Activated naive CD4-positive, alpha-beta T cell treated with anti-CD3 and anti-CD28 coated beads, Interleukin-2, amount 50 U/mL, for 24 hours (primary cell): ENCODE measurements around the gene NELFCD.

Experiments
- H3K27ac Mint-ChIP-seq: one replicate; pipeline ENCODE4 v1.8.0; 2021; ENCODE audit warnings: mild to moderate bottlenecking, mixed read lengths
- H3K27me3 Mint-ChIP-seq: one replicate; pipeline ENCODE4 v1.8.0; 2021; ENCODE audit warnings: mixed read lengths
- H3K36me3 Mint-ChIP-seq: one replicate; pipeline ENCODE4 v1.8.0; 2021; ENCODE audit warnings: mixed read lengths
- H3K4me1 Mint-ChIP-seq: one replicate; pipeline ENCODE4 v1.8.0; 2021; ENCODE audit warnings: mixed read lengths
- H3K4me3 Mint-ChIP-seq: one replicate; pipeline ENCODE4 v1.8.0; 2021; ENCODE audit warnings: mild to moderate bottlenecking, mixed read lengths
- H3K9me3 Mint-ChIP-seq: one replicate; pipeline ENCODE4 v1.8.0; 2021; ENCODE audit warnings: mixed read lengths

Gene NELFCD

DNA sequence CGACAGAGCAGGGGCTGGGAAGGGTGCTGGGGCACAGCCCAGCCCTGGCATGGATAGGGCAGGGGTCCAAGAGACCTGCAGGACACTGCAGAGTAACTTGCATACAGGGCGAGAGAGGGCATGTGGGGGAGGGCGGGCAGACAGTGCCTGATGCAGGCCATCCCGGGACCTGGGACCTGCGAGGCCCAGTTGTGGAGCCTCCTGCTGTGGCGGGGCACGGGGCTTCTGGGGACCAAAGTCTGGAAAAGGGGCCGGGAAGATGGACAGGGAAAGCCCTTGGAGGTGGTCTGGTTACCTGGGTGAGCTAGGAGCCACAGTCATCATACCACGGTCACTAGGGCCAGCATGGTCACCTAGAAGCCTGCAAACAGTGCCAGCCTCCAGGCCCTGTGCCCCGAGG lies 37.8 kb downstream of the NELFCD start:
- peaks cover 6% of the 10 kb centered on the region for H3K36me3 Mint-ChIP-seq

DNA sequence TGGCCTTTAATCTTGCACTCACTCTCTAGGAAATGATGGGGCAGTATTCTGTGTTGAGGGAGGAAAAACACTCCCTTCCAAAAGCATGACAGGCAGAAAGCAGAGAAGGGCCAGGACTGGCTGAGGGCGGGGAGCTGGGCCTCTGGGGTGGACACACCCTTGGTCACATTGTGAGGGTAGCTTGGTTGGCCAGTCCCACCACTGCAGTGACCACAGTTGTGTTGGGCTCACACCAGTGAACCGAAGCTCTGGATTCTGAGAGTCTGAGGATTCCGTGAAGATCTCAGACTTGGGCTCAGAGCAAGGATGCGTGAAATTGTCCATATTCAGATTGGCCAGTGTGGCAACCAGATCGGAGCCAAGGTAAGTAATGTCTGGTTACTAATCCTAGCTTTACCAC lies 38.2 kb downstream of the NELFCD start, which contains the start of gene TUBB1:
Gene TUBB1 (plus strand): TSS at position 213 of the 400 bp plus-strand sequence. CDS start 94 bp downstream, at position 307.
- Mint-ChIP-seq H3K36me3 (peaks cover 6% of the 10 kb centered on the region), H3K27me3 (no peaks in the 10 kb centered on the region), H3K9me3 (no peaks in the 10 kb centered on the region), H3K27ac (no peak within 1 kb of the TSS), H3K4me1 (peaks cover 35% of the 10 kb centered on the region), H3K4me3 (no peak within 1 kb of the TSS)

More for the DNA sequence above, 37.8 kb downstream of the NELFCD start:
- no peaks in the 10 kb centered on the region for H3K27me3 Mint-ChIP-seq
- no peak overlapping the region for H3K27ac Mint-ChIP-seq
- H3K4me3 Mint-ChIP-seq: no peak overlapping the region
- H3K4me1 Mint-ChIP-seq: peaks cover 39% of the 10 kb centered on the region
- no peaks in the 10 kb centered on the region for H3K9me3 Mint-ChIP-seq

DNA sequence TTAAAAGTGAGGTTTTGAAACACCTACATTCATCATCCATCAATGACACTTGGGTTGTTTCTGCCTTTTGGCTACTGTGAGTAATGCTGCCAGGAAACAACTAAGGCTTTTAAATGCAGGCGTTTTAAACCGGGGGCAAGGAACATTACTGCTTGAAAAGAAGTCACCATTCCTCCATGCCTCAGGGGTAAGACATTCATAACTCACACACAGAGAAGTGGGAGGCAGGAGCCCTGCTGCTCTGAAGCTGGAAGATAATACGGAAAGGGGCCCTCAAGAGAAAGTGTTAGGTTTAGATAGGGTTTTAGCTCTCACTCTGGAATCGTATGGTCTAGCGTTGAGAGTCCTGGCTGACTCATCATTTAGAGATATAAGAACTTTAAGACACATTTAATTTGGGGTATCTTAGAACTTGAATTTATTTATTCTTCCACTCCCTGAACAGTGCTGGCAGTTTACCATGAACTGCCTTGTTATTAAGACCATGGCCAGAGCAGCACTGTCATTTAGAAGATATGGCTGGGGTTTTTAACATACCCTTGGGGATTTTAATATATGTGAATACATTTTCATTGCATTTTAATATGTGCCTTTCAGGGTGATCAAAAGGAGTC lies 40.0 kb downstream of the NELFCD start:
- Mint-ChIP-seq H3K4me3 (no peak overlapping the region), H3K27me3 (no peaks in the 10 kb centered on the region), H3K27ac (no peak overlapping the region), H3K9me3 (no peaks in the 10 kb centered on the region), H3K36me3 (peaks cover 16% of the 10 kb centered on the region), H3K4me1 (peaks cover 38% of the 10 kb centered on the region)

DNA sequence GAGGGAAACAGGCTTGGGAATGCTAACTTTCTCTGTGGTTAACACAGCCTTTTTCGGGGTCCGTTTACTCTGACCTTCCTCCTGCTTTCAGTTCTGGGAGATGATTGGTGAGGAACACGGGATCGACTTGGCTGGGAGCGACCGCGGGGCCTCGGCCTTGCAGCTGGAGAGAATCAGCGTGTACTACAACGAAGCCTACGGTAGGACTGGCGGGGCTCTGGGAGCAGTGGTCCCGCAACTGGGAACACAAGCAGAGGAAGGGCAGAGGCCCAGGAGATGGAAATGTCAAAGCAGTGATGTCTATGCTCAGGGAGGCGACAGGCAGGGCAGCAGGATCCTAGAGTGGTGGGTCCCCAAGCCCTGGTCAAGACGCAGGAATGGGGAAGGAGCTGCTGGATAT lies 41.7 kb downstream of the NELFCD start:
- H3K4me3 Mint-ChIP-seq: no peak overlapping the region
- H3K36me3 Mint-ChIP-seq: peaks cover 22% of the 10 kb centered on the region
- no peaks in the 10 kb centered on the region for H3K9me3 Mint-ChIP-seq
- no peaks in the 10 kb centered on the region for H3K27me3 Mint-ChIP-seq
- H3K4me1 Mint-ChIP-seq: peaks cover 38% of the 10 kb centered on the region
- peak overlapping the region; percentile 0 for H3K27ac Mint-ChIP-seq

DNA sequence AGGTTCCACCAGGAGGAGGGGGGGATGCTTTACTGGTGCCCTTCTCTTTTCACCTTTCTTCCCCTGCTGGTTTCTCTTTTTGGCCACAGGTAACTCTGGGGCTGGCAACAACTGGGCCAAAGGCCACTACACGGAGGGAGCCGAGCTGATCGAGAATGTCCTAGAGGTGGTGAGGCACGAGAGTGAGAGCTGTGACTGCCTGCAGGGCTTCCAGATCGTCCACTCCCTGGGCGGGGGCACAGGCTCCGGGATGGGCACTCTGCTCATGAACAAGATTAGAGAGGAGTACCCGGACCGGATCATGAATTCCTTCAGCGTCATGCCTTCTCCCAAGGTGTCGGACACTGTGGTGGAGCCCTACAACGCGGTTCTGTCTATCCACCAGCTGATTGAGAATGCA lies 42.6 kb downstream of the NELFCD start:
- Mint-ChIP-seq H3K27ac (no peak overlapping the region), H3K36me3 (peaks cover 26% of the 10 kb centered on the region), H3K9me3 (no peaks in the 10 kb centered on the region), H3K27me3 (no peaks in the 10 kb centered on the region), H3K4me3 (no peak overlapping the region), H3K4me1 (peaks cover 42% of the 10 kb centered on the region)

DNA sequence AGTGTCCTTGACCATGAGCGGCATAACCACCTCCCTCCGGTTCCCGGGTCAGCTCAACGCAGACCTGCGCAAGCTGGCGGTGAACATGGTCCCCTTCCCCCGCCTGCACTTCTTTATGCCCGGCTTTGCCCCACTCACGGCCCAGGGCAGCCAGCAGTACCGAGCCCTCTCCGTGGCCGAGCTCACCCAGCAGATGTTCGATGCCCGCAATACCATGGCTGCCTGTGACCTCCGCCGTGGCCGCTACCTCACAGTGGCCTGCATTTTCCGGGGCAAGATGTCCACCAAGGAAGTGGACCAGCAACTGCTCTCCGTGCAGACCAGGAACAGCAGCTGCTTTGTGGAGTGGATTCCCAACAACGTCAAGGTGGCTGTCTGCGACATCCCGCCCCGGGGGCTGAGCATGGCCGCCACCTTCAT lies 43.1 kb downstream of the NELFCD start:
- Mint-ChIP-seq H3K9me3 (no peaks in the 10 kb centered on the region), H3K4me3 (no peak overlapping the region), H3K36me3 (peaks cover 28% of the 10 kb centered on the region), H3K4me1 (peaks cover 47% of the 10 kb centered on the region), H3K27me3 (no peaks in the 10 kb centered on the region), H3K27ac (no peak overlapping the region)

DNA sequence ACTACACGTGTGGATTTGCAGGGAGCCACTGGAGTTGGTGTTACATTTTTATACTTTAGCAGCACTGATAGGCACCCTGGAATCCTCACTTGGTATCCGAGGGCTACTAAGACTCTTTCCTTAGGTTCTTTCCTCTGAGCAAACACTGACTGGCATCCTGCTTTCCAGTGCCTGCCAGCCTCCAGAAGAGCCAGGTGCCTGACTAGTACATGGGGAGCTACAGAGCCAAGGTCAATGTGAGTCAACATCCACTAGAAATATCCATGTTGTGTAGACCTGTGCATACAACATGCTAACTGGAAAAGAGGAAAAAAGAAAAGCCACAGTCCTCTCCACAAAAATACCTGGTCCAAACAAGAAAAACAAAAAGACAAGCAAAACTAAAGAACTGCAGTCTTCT lies 44.0 kb downstream of the NELFCD start:
- Mint-ChIP-seq H3K9me3 (no peaks in the 10 kb centered on the region), H3K4me1 (peaks cover 56% of the 10 kb centered on the region), H3K27me3 (no peaks in the 10 kb centered on the region), H3K36me3 (peaks cover 34% of the 10 kb centered on the region), H3K4me3 (no peak overlapping the region), H3K27ac (no peak overlapping the region)

DNA sequence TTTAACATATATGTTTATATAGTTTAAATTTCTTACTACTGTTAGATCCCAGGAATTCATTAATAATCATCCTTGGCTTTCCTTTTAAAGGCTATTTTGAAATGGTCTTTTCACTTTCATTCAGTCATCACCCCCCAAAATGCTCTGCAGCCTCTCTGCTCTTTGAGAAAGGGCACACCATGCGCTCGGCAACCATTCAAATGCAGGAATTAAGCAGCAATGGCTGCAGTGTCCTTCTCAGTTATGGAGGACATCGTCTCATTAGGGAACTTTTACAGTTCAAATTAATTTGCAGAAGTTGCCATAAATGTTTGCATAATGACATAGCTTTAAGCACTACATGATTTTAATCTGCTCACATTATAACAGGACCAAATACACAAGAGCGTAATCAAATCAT lies 44.5 kb downstream of the NELFCD start:
- Mint-ChIP-seq H3K4me3 (no peak overlapping the region), H3K36me3 (peaks cover 38% of the 10 kb centered on the region), H3K27me3 (no peaks in the 10 kb centered on the region), H3K27ac (peak overlapping the region; percentile 23), H3K9me3 (no peaks in the 10 kb centered on the region), H3K4me1 (peaks cover 61% of the 10 kb centered on the region)

DNA sequence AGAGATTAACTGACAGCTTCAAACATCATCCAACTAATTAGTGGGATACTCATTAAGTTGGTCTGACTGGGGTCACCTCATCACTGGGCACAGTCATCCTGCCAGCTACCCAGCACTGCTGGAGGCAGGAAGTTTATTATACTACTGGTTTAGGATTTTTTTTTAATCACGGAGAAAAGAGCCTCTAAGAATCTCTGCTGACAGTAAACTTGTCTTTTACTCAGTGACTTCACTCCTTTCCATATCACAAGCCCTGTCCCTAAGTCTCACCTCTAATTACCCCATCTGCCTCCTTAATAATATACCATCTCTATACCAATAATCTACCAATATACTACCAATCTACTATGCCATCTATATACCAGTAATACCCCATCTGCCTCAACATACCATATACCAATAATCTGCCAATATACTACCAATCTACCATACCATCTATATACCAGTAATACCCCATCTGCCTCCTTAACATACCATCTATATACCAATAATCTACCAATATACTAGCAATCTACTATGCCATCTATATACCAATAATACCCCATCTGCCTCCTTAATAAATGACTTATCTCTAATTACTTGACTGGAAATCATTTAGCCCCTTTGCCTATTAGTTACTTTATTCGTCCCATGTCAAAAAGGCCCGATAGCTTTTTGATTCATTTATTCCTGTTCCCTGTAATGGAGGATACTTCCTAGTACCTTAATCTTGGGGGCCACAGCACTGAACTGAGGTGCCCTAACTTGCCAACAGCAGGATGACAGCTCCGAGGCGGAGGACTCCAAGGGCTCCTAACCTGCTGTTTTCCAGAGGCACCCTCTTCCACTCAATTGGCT lies 46.1 kb downstream of the NELFCD start:
- Mint-ChIP-seq H3K4me1 (peaks cover 64% of the 10 kb centered on the region), H3K9me3 (no peaks in the 10 kb centered on the region), H3K4me3 (no peak overlapping the region)

DNA sequence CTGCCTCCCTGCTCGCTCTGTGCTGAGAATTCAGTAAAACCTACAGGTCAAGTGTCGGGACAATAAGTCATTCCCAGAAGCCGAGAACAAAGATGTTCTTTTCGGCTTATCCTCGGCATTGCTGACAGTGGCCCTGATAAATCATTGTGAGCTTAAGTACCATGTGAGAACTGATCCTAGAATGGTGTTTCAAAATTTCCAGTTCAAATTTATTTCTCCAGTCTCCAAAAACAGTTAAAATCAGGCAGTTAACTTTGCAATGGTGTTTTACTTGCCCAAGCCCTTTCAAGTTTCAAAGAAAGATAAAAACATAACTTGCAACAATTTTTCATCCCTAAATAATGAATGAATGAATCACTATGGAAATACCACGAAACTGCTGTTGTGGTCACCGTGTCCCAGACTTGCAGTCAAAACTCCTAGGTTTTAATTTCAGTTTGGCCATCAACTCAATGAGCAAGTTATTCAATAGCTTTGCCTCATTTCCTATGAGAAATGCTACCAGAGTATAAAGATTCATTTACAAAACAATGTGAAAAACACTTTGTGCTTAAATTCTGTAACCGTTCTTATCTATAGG lies 46.8 kb downstream of the NELFCD start:
- Mint-ChIP-seq H3K9me3 (no peaks in the 10 kb centered on the region), H3K4me3 (no peak overlapping the region), H3K27me3 (no peaks in the 10 kb centered on the region), H3K36me3 (peaks cover 34% of the 10 kb centered on the region), H3K4me1 (peaks cover 67% of the 10 kb centered on the region), H3K27ac (peak overlapping the region; percentile 17)

More for the DNA sequence above, 46.1 kb downstream of the NELFCD start:
- H3K27me3 Mint-ChIP-seq: no peaks in the 10 kb centered on the region
- H3K36me3 Mint-ChIP-seq: peaks cover 38% of the 10 kb centered on the region
- peak overlapping the region; percentile 26 for H3K27ac Mint-ChIP-seq

DNA sequence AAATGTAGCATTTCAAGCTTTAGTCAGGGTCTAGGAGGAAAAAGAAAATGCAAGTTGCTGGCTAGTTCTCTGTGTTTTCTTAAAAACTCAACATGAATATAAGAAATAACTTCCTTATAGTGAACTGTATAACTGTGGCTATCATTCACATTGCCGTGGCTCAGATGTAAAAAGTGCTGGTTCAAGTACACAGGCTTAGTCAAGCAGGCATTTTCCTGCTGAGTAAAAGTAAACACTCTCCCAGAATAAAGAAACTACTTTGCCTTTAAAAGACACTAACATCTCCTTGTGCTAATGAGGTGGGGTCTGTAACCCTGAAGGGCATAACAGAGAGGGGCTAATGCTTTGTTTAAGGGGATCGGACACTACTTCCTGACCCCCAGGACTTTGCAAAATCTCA lies 47.8 kb downstream of the NELFCD start:
- Mint-ChIP-seq H3K4me3 (peak overlapping the region; percentile 92), H3K4me1 (peaks cover 71% of the 10 kb centered on the region), H3K27me3 (no peaks in the 10 kb centered on the region), H3K27ac (peak overlapping the region; percentile 59), H3K36me3 (peaks cover 35% of the 10 kb centered on the region), H3K9me3 (no peaks in the 10 kb centered on the region)

DNA sequence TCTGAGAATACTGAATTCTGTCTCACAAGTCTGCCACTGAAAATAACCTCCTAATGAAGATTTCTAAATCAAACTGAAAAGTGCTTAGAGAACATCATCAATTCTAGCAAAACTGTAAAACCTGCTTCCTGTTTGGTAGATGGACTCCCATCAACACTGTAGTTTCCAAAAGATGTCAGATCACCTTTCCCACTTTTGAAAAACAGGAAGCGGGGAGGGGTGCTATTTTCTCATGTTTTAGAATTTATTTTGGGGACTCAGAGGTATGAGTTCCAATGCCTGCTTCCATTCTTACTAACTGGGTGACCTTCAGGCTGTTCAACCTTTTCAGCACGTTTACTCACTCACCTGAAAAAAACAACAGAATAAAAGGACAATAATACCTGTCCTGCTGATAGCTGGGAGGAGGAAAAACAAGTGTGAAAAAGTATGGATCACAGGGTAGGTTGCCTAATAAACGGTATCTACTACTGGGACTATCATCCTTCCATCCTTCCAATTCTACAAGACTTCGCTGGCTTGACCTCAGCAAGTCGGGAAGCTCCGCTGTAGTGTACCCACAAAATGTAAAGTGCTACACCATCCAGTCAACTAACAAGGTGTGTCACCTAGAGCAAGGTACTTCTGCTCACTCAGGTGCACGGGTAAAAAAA lies 50.0 kb downstream of the NELFCD start:
- Mint-ChIP-seq H3K4me3 (peak overlapping the region; percentile 92), H3K36me3 (peaks cover 32% of the 10 kb centered on the region), H3K9me3 (no peaks in the 10 kb centered on the region), H3K27me3 (no peaks in the 10 kb centered on the region), H3K27ac (peak overlapping the region; percentile 82), H3K4me1 (peaks cover 70% of the 10 kb centered on the region)

DNA sequence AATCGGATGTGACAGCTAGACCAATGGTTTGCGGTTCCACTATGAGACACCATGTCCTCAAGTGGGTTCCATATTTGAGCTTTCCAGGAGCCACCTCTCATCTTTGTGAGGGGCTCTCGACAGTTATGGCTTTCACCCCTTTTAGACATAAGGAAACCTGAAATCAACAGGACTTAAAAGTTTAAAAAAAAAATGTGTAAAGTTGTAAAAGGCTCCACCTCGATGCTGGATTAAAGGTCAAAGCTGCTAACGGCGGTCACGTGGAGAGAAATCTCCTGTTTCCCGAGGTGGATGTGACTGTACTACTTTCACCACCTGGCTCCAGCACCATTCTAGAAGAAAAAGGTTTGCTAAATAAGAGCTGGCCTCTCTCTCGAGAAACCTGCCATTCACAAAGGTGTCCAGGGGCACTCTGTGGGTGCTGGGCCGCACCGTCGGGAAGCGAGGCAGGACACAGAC lies 50.5 kb downstream of the NELFCD start:
- Mint-ChIP-seq H3K4me3 (peak overlapping the region; percentile 92), H3K36me3 (peaks cover 32% of the 10 kb centered on the region), H3K27me3 (no peaks in the 10 kb centered on the region), H3K9me3 (no peaks in the 10 kb centered on the region), H3K4me1 (peaks cover 65% of the 10 kb centered on the region), H3K27ac (peak overlapping the region; percentile 95)

DNA sequence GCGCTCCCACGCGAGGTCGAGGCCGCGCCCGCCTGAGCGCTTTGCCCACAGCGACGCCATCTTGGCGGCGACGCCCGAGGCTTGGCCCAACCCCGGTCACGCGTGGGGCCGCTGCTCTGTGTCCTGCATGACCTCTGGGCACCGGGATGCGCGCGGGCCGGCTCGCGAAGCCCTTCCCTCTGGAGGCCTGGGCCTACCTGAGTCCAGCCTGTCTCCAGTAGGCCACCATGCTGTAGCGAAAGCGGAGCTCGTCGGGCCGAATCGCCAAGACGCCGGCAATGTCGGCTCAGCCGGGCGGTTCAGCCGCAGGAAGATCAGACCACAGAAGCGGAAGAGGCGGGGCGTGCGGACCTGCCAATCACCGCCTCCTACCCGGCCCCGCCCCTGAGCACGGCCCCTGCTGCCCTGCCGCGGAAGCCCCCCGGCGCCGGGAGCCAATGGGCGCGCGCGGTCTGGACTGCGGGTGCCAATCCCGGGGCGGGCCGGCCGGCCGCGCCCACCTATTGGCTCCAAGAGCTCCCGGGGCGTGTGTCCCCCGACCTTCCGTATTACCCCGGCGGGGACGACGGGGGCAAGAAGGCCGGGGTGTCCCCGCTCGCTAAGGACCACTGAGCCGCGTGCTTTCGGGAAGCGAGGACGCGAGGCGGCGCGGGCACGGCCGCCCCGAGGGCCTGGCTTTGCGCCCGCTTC lies 51.1 kb downstream of the NELFCD start, which contains the start of gene ATP5F1E:
Gene ATP5F1E (minus strand): TSS at position 313 of the 690 bp plus-strand sequence. CDS start 84 bp downstream, at position 229.
- Mint-ChIP-seq H3K9me3 (no peaks in the 10 kb centered on the region), H3K36me3 (peaks cover 32% of the 10 kb centered on the region), H3K27ac (peak within 1 kb of the TSS; percentile 97), H3K27me3 (no peaks in the 10 kb centered on the region), H3K4me1 (peaks cover 65% of the 10 kb centered on the region), H3K4me3 (peak within 1 kb of the TSS; percentile 95)

DNA sequence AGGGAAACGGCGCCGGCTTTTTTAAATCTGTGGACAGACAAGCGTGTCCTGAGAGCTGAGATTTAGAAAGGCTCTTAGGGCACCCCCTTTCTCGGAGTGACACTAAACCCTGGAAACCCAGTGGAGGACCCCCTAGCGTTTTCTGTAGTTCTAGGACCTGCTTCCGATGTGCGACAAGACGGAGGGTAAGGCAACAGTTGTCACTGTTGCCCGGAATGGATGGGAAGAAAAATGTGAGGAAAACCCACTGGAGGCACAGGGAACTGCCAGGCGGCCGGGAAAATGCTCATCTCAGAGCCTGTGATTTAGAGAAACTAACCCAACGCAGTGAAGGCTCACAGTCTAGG lies 51.6 kb downstream of the NELFCD start:
- Mint-ChIP-seq H3K4me1 (peaks cover 63% of the 10 kb centered on the region), H3K4me3 (peak overlapping the region; percentile 95), H3K27me3 (no peaks in the 10 kb centered on the region), H3K9me3 (no peaks in the 10 kb centered on the region), H3K27ac (peak overlapping the region; percentile 97), H3K36me3 (peaks cover 32% of the 10 kb centered on the region)
